ENCODE results near the gene ZNF488. TPM values are rescaled to one million over a fixed set of nuclear protein-coding genes. Genes with fewer than 3 reads are reported as not detected.

The ZNF488 gene
- polyA plus RNA-seq, 1 of the 3 experiments (the other 2 are of a cell fraction), result 0.59 TPM

GRCh38 chr10:47365431-47366180, 18.5 kb downstream of the ZNF488 start:
- TF ChIP-seq USF2 (IDR thresholded peaks at IDR 0.05; ENCODE audit: borderline replicate concordance, low read depth, low read length) (no peak), NRF1 (IDR thresholded peaks at IDR 0.05; ENCODE audit: low read depth, low read length) (no peak), IRF3 (IDR thresholded peaks at IDR 0.05; ENCODE audit: low read depth, low read length) (no peak), RAD21 (IDR thresholded peaks at IDR 0.05; ENCODE audit: low read length) (no peak), EP300 (IDR thresholded peaks at IDR 0.05; ENCODE audit: borderline replicate concordance in 1 of 2, low read depth in 1 of 2, low read length in 1 of 2) (no peak), NFIC (IDR thresholded peaks at IDR 0.05; ENCODE audit: borderline replicate concordance) (no peak), EZH2phosphoT487 (IDR thresholded peaks at IDR 0.05; ENCODE audit: borderline replicate concordance, low read depth) (no peak), TEAD4 (IDR thresholded peaks at IDR 0.05; ENCODE audit: borderline replicate concordance, insufficient read depth) (no peak), POLR2AphosphoS5 (IDR thresholded peaks at IDR 0.05; ENCODE audit: low read depth, low read length) (no peak), GABPA (IDR thresholded peaks at IDR 0.05; ENCODE audit: low read depth) (no peak), JUND (IDR thresholded peaks at IDR 0.05) (no peak), GATA2 (CRISPR knock-in tag; IDR thresholded peaks at IDR 0.05) (no peak)
- no peaks in the 10 kb centered on the region for H4K20me1 ChIP-seq (ENCODE audit: insufficient read depth)
- H3K4me1 ChIP-seq (ENCODE audit: control insufficient read depth in 1 of 2, insufficient read depth in 2 of 2, low read depth in 1 of 2, low read length in 1 of 2), result peaks cover 0 to 2% of the 10 kb centered on the region in 2 experiments; a peak in 1 of 4 replicates
- no peak for DNase-seq
- no peaks in the 10 kb centered on the region for H3K9me2 ChIP-seq
- H3K27ac ChIP-seq (ENCODE audit: low read depth in 2 of 2, low read length in 1 of 2), result no peak overlapping the region
- H3F3A ChIP-seq (replicated peaks; ENCODE audit: insufficient read depth), result peaks cover 3% of the 10 kb centered on the region
- no peaks in the 10 kb centered on the region for H3K79me2 ChIP-seq (ENCODE audit: insufficient read depth)
- H3K4me3 ChIP-seq (ENCODE audit: low read depth in 2 of 2, low read length in 1 of 2), result no peak overlapping the region
- H3K36me3 ChIP-seq (replicated peaks in 1 of 2; ENCODE audit: control insufficient read depth in 1 of 2, insufficient read depth in 2 of 2, low read length in 1 of 2), result no peaks in the 10 kb centered on the region
- no peaks in the 10 kb centered on the region for H3K27me3 ChIP-seq (ENCODE audit: insufficient read depth)
- 84% methylated on average over 9 of the region's 9 CpGs for WGBS (ENCODE audit: low lambda C conversion rate)
- ChIA-PET CTCF (interaction anchor here (0.9 to 1.6 kb wide), 3 partner anchors 9 to 52 kb away, joined by 3 to 5 read pairs (median 4); no protein-coding TSS in a partner anchor), POLR2A (no interaction called here)
- no peak overlapping the region for H3K4me2 ChIP-seq
- no peak overlapping the region for H3K9ac ChIP-seq
- H2AFZ ChIP-seq (ENCODE audit: low read depth), result no peak overlapping the region
- no peaks in the 10 kb centered on the region for H3K9me3 ChIP-seq

GRCh38 chr10:47364911-47365310, 19.2 kb downstream of the ZNF488 start:
- ChIA-PET POLR2A (no interaction called here), CTCF (interaction anchor here (0.9 to 5.3 kb wide), 3 partner anchors 10 to 24 kb away, joined by 3 to 23 read pairs (median 5); no protein-coding TSS in a partner anchor)
- Histone ChIP-seq H3K4me2 (no peak overlapping the region), H3K9me2 (no peaks in the 10 kb centered on the region), H2AFZ (ENCODE audit: low read depth) (no peak overlapping the region), H3K9ac (no peak overlapping the region), H3K36me3 (replicated peaks in 1 of 2; ENCODE audit: control insufficient read depth in 1 of 2, insufficient read depth in 2 of 2, low read length in 1 of 2) (no peaks in the 10 kb centered on the region), H3K27me3 (ENCODE audit: insufficient read depth) (no peaks in the 10 kb centered on the region), H3K4me1 (ENCODE audit: control insufficient read depth in 1 of 2, insufficient read depth in 2 of 2, low read depth in 1 of 2, low read length in 1 of 2) (peaks cover 0 to 4% of the 10 kb centered on the region in 2 experiments; a peak in 1 of 4 replicates), H3F3A (replicated peaks; ENCODE audit: insufficient read depth) (peaks cover 3% of the 10 kb centered on the region), H3K79me2 (ENCODE audit: insufficient read depth) (no peaks in the 10 kb centered on the region), H3K4me3 (ENCODE audit: low read depth in 2 of 2, low read length in 1 of 2) (no peak overlapping the region), H4K20me1 (ENCODE audit: insufficient read depth) (no peaks in the 10 kb centered on the region), H3K9me3 (no peaks in the 10 kb centered on the region), H3K27ac (ENCODE audit: low read depth in 2 of 2, low read length in 1 of 2) (no peak overlapping the region)
- TF ChIP-seq RFX5 (IDR thresholded peaks at IDR 0.05; ENCODE audit: low read length), result no peak
- TF ChIP-seq MXI1 (IDR thresholded peaks at IDR 0.05; ENCODE audit: low read depth, low read length), result no peak
- no peak for TF ChIP-seq REST (IDR thresholded peaks at IDR 0.05; ENCODE audit: low read depth, low read length)
- no peak for TF ChIP-seq GATA2 (CRISPR knock-in tag; IDR thresholded peaks at IDR 0.05)
- no peak for TF ChIP-seq PBX3 (IDR thresholded peaks at IDR 0.05)
- no peak for TF ChIP-seq POLR2AphosphoS5 (IDR thresholded peaks at IDR 0.05; ENCODE audit: low read depth, low read length)
- TF ChIP-seq MEF2A (IDR thresholded peaks at IDR 0.05; ENCODE audit: borderline replicate concordance, low read depth), result no peak
- no peak for TF ChIP-seq YY1 (IDR thresholded peaks at IDR 0.05; ENCODE audit: low read depth)
- no peak for TF ChIP-seq NRF1 (IDR thresholded peaks at IDR 0.05; ENCODE audit: low read depth, low read length)
- no peak for TF ChIP-seq RXRA (IDR thresholded peaks at IDR 0.05; ENCODE audit: borderline replicate concordance, low read depth)
- no peak for TF ChIP-seq GABPA (IDR thresholded peaks at IDR 0.05; ENCODE audit: low read depth)
- no peak for DNase-seq
- WGBS (ENCODE audit: low lambda C conversion rate), result 97% methylated on average over 5 of the region's 6 CpGs
